ENCODE data around the gene IPO4.
A peak's percentile ranks its signal among the peaks of the same experiment; 100 is the strongest.

The IPO4 gene

DNA sequence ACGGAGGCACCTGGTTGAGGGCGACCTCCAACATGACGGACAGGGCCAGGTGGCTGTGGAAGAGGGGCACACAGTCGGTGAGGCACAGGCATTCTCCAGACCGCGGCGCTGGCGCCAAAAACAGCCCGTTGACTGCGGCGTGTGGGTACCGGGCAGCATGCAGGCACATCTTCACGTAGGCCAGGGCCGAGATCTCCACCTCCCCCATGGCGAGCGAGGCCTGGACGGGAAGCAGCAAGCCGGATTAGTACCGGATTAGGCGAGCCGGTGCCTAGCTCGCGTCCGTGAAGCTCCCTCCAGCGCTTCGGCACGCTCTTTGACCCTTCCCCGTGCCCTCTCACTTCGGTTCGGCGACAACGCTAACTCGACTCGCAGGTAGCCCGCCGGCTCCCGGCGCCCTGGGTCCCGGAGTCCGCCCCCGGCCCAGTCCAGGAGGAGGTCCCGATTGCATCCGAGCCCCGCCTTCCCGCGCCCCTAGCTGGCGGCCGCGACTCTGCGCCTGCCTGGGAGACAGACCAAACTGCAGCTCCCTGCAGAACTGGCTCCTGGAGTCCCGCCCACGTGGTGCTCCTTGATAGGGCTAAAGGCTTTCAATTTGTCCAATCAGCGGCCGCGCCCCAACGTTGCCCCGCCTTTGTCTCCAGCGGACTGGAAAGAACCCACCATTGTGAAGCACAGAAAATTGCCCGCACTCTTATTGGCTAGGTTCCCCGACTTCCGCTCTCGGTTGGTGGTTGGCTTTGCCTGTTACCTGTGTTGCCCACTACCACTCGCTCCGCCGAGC lies 47.3 kb downstream of the IPO4 start, which contains the start of gene EMC9:
Gene EMC9, minus strand, starts transcription at position 495 of the 784 bp plus-strand sequence. Its CDS starts 287 bp downstream, at position 208.
- in situ Hi-C loops (cut with HindIII; ENCODE audit: low sequenced_read_pairs), result no loop called here
- TF ChIP-seq, protein P1, sequence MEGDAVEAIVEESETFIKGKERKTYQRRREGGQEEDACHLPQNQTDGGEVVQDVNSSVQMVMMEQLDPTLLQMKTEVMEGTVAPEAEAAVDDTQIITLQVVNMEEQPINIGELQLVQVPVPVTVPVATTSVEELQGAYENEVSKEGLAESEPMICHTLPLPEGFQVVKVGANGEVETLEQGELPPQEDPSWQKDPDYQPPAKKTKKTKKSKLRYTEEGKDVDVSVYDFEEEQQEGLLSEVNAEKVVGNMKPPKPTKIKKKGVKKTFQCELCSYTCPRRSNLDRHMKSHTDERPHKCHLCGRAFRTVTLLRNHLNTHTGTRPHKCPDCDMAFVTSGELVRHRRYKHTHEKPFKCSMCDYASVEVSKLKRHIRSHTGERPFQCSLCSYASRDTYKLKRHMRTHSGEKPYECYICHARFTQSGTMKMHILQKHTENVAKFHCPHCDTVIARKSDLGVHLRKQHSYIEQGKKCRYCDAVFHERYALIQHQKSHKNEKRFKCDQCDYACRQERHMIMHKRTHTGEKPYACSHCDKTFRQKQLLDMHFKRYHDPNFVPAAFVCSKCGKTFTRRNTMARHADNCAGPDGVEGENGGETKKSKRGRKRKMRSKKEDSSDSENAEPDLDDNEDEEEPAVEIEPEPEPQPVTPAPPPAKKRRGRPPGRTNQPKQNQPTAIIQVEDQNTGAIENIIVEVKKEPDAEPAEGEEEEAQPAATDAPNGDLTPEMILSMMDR (IDR thresholded peaks at IDR 0.05; ENCODE audit: low read depth, low read length), result peak; percentile 23
- H3K4me3 ChIP-seq (ENCODE audit: low read depth, low read length), result peak within 1 kb of the TSS; percentile 84
- DNase-seq (ENCODE audit: low read depth, low spot score), result peak; percentile 100

DNA sequence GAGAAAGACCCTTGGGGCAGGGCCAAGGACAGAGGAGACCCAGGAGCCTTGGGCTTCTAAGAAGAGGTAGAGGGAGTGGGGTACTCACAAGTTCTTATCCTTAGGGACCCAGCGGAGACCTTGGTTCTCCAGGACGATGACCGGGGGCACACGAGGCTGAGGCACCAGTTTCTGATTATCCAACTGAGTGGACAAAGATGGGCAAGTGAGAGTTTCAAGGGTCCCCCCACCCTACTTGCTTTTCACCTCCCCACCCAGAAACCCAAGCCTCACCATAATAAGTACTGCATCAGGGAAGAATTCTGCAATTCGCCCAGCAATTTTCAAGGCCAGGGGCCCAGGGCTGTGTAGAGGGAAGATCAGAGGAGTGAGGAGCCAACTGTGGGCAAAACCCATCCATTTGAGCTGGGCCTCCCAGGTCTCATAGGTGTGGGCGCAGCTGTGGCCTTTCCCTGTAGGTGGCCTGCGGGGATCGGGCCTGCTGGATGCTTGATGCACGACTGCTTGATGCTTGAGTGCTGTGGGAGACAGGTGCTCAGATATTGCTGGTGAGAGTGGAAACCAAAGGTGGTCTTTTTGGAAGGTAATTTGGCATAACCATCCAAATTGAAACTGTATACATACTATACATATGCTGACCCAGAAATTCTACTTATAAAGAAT lies 49.2 kb downstream of the IPO4 start:
- no peak for DNase-seq (ENCODE audit: low read depth, low spot score)
- peak overlapping the region; percentile 7 for H3K4me3 ChIP-seq (ENCODE audit: low read depth, low read length)
- in situ Hi-C loops (cut with HindIII; ENCODE audit: low sequenced_read_pairs), result no loop called here
- TF ChIP-seq, protein P1 (IDR thresholded peaks at IDR 0.05; ENCODE audit: low read depth, low read length), result no peak

DNA sequence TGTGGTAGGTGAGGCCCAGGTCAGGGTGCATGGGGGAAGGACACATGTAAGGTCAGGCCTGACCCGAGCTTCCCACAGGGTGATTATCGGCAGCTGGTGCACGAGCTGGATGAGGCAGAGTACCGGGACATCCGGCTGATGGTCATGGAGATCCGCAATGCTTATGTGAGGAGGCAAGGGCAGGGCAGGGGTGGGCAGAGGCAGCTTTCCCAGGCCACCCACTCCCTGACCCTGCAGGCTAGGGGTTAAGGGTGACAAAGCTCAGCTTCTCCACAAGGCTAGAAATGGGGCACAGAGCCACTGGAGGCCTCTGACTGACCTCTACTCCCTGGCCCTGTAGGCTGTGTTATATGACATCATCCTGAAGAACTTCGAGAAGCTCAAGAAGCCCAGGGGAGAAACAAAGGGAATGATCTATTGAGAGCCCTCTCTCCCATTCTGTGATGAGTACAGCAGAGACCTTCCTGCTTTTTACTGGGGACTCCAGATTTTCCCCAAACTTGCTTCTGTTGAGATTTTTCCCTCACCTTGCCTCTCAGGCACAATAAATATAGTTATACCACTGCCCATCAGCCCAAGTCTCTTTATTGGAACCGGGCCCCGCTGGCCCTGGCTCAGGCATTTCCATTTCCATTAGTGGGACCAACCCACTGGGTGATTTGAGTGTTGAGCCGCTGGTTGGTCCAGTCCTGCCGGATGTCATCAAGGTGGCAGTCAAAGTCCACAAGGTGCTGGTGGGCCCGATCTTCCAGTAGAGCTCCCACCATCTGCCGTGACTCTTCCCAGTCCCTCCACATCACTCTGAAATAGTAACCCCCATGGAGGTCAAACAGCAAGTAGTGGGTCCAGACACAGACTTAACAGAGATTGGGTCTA lies 50.0 kb downstream of the IPO4 start:
- no peak for DNase-seq (ENCODE audit: low read depth, low spot score)
- no peak overlapping the region for H3K4me3 ChIP-seq (ENCODE audit: low read depth, low read length)
- TF ChIP-seq, protein P1 (IDR thresholded peaks at IDR 0.05; ENCODE audit: low read depth, low read length), result no peak
- in situ Hi-C loops (cut with HindIII; ENCODE audit: low sequenced_read_pairs), result no loop called here

DNA sequence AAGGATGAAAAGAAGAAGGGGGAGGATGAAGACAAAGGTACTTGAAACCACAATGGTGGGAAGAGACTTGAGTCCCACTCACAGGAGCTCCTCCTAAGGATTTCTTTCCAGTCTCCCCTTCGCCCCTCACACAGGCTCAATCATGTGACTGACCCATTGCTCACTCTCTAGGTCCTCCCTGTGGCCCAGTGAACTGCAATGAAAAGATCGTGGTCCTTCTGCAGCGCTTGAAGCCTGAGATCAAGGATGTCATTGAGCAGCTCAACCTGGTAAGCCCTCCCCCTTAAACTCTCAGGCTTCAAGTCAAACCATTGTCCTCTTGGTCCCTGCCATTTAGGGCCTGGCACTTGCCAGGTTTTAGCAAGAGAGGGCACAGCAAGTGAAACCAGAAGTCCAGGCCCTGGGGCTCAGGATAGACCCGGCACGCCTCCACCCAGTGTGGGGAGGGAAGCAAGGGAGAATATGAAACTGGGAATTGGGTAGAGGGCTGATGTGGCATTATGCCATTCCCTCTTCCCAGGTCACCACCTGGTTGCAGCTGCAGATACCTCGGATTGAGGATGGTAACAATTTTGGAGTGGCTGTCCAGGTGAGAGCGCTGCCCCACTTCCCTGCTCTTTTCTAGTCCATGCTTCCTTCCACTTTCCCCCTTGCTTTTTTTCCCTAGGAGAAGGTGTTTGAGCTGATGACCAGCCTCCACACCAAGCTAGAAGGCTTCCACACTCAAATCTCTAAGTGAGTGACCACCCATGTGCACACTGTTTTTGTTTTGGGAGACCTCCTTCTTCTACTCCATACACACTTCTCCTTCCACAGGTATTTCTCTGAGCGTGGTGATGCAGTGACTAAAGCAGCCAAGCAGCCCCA lies 50.9 kb downstream of the IPO4 start:
- in situ Hi-C loops (cut with HindIII; ENCODE audit: low sequenced_read_pairs), result no loop called here
- no peak overlapping the region for H3K4me3 ChIP-seq (ENCODE audit: low read depth, low read length)

DNA sequence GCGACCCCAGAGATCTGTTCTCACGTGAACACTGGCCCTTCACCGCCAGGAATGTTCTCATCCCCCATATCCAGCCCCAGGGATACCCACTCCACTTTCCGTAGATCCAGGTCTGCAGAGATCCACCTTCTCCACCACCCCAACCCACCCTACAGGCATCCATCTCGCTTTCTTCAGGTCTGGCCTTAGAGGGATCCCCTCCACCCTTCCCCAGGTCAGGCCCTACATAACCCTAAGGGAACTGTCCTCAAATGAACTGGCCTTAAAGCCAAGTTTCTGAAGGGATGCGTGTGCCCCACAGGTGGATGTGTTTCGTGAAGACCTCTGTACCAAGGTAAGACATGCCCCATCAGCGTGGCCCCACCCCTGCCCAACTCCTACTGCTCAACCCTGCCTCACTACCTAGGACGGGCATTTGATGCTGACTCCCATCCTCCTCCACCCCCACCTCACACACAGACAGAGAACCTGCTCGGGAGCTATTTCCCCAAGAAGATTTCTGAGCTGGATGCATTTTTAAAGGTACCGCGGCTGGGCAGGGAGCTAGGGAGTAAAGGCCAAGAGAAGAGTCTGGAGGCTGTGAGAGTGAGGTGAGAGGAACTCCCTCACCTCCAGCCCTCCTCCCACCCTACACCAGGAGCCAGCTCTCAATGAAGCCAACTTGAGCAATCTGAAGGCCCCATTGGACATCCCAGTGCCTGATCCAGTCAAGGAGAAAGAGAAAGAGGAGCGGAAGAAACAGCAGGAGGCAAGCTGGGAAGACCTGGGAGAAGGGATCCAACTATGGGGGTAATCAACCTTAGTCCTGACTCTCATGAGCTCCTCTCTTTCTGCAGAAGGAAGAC lies 51.7 kb downstream of the IPO4 start:
- in situ Hi-C loops (cut with HindIII; ENCODE audit: low sequenced_read_pairs), result no loop called here
- TF ChIP-seq, protein P1 (IDR thresholded peaks at IDR 0.05; ENCODE audit: low read depth, low read length), result no peak
- no peak for DNase-seq (ENCODE audit: low read depth, low spot score)
- peak overlapping the region; percentile 62 for H3K4me3 ChIP-seq (ENCODE audit: low read depth, low read length)

More for the DNA sequence above, 50.9 kb downstream of the IPO4 start:
- no peak for DNase-seq (ENCODE audit: low read depth, low spot score)
- TF ChIP-seq, protein P1 (IDR thresholded peaks at IDR 0.05; ENCODE audit: low read depth, low read length), result no peak
